OCI-M1 (cell line): ENCODE results near the gene PIGB.
A peak's percentile ranks its signal among the peaks of the same experiment; 100 is the strongest.
"Not testable (repeated sequence)": the region's sequence is repeated elsewhere in the genome, so short reads cannot be mapped to it uniquely, and the experiment has no call there.

Experiments
- DNase-seq: peaks from one replicate; lab custom pipeline; 2025; lab: John Stamatoyannopoulos, UW

Gene PIGB

DNA sequence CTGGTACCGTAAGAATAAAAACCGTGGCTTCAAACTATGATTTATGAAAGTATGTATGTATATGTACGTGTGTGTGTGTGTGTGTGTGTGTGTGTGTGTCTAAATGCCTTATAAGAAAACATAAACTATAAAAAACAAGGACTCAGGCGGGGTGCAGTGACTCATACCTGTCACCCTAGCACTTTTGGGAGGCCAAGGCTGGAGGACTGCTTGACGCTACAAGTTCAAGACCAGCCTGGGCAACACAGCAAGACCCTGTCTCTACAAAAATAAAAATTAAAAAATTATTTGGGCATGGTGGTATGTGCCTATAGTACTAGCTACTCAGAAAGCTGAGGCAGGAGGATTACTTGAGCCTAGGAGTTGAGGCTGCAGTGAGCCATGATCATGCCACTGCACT, 60.1 kb downstream of the PIGB start:
- DNase-seq, result no peak

GRCh38 chr15:55381595-55381994, 62.6 kb downstream of the PIGB start:
- DNase-seq, result no peak

DNA sequence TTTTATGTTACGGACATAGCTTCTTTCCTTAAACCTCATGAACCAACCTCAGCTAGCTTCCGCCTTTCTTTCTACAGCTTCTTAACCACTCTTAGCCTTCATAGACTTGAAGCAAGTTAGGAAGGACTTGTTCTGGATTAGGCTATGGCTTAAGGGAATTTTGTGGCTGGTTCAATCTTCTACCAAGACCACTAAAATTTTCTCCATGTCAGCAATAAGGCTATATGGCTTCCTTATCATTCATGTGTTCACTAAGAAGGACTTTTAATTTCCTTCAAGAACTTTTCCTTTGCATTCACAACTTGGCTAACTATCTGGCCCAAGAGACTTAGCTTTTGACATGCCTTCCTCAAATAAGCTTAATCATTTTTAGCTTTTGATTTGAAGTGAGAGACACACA, 64.7 kb downstream of the PIGB start:
- DNase-seq, result no peak

DNA sequence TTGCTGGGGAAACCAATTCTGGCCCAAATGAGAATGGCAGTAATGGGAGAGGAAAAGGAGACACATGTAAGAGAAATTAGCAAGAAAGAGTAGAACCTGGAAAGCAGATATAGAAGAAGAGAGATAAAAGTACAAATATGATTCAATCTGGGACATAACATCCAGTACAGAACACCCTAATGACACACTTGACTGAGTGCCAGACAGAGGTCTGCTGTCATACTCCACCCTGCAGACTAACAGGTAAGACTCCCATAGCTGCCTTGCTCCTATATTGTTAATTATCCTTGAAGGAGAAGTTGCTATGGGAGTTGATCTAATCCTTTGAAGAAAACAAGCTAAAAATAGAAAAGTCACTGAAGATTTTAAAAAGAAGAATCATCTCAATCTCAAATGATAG, 68.0 kb downstream of the PIGB start:
- DNase-seq, result no peak

- no peak for DNase-seq
Measured at GRCh38 chr15:55389264-55389607, 70.2 kb downstream of the PIGB start.

- DNase-seq, result peak; percentile 40
Measured at GRCh38 chr15:55394694-55395093, 75.7 kb downstream of the PIGB start.

- DNase-seq, result no peak
Measured at GRCh38 chr15:55398243-55398642, 79.2 kb downstream of the PIGB start.

GRCh38 chr15:55400050-55400449, 81.0 kb downstream of the PIGB start:
- not testable (repeated sequence) for DNase-seq

GRCh38 chr15:55401786-55402246, 82.8 kb downstream of the PIGB start:
- DNase-seq, result peak; percentile 17

DNA sequence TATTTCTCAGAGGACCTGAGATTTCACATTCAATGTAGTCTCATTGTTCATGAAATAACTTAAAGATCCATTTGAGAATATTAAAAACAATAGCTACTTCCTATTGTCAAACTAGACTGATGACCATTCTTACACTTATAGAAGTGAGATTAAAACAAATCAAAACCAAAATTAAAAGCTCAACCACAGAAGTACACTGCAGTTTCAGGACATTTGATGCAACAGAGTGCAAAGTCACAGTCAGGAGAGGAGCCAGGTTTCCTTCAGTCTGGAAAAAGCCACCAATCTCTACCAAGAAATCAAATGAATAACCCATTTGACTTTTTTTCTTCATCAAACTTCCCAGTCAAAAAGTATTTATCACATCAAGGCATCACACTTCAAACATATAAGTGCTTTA, 83.7 kb downstream of the PIGB start:
- peak; percentile 81 for DNase-seq

GRCh38 chr15:55403531-55403930, 84.5 kb downstream of the PIGB start:
- peak; percentile 97 for DNase-seq
